Body of pancreas (tissue), 4 donors: Measurements from ENCODE around the gene PRDM16. TPM values are rescaled to one million over a fixed set of nuclear protein-coding genes. Genes with fewer than 3 reads are reported as not detected.

Experiments used
- ATAC-seq: fragments of 150-250 bp; one replicate; pipeline ENCODE4 v1.9.1; 2016
- DNase-seq, 4 donors: peaks; one replicate each; pipeline ENCODE4 v3.0.0-alpha.2; 2019
- H3K27ac ChIP-seq, 4 donors: fragments of 200-600 bp; sonication (generic); 1 replicate in 3 of 4; 2 replicates in 1 of 4; pipeline versions ENCODE4 v1.5.1 to v1.6.1; 2016 to 2019; ENCODE audit warnings: mild to moderate bottlenecking in 1 of 4, mixed read lengths in 1 of 4, moderate library complexity in 1 of 4
- H3K27me3 ChIP-seq, 2 donors: fragments of 200-600 bp; sonication (generic); one replicate each; pipeline ENCODE4 v1.6.0; 2016; ENCODE audit warnings: mild to moderate bottlenecking in 1 of 2
- H3K36me3 ChIP-seq, 2 donors: fragments of 200-600 bp; sonication (generic); replicated peaks in 1 of 2; 2 replicates each; pipeline ENCODE4 v1.5.1; 2016; ENCODE audit warnings: low read depth in 2 of 2; ENCODE audit not compliant: insufficient read depth in 1 of 2
- H3K4me1 ChIP-seq: fragments of 200-600 bp; sonication (generic); one replicate; pipeline ENCODE4 v1.6.0; 2016
- H3K4me3 ChIP-seq, 2 donors: fragments of 200-600 bp; sonication (generic); 1 replicate in 1 of 2; 2 replicates in 1 of 2; pipeline ENCODE4 v1.5.1; 2016 to 2019
- H3K9me3 ChIP-seq, 3 donors: fragments of 200-600 bp; sonication (generic); 1 replicate in 2 of 3; 2 replicates in 1 of 3; pipeline ENCODE4 v1.5.1; 2016
- CTCF ChIP-seq, 7 experiments: fragments of 450-650 bp in 4 of 7; fragments of 200-600 bp in 3 of 7; sonication (generic) in 3 of 7; IDR thresholded peaks; one replicate each; pipeline ENCODE4 v1.5.1; 2016 to 2019; ENCODE audit warnings: antibody characterized with exemption in 7 of 7
- POLR2A ChIP-seq, 3 donors: fragments of 450-650 bp; IDR thresholded peaks; one replicate each; pipeline ENCODE4 v1.6.1; 2016; ENCODE audit warnings: antibody characterized with exemption in 3 of 3, mild to moderate bottlenecking in 2 of 3
- WGBS, 2 donors: methylation state at CpG; one replicate each; pipeline ENCODE4 v1.1.5; 2017; 5-methylcytosine and 5-hydroxymethylcytosine counted together
- intact Hi-C: fragments of 100-400 bp; cut with DNase I; formaldehyde crosslinking; loops from one replicate; pipeline ENCODE4 v1.15.1; 2023
- total RNA-seq, 2 donors: library from RNA; depleted of rRNA; stranded (reverse); fragments of >200 nt; gene quantifications; one replicate each; pipeline ENCODE4 v1.1.0, GENCODE V29; 2016

Gene PRDM16
- total RNA-seq, 2 donors from 2014 or later, result 15.2 to 16.6 TPM

- H3K36me3 ChIP-seq, result no peaks in the 10 kb centered on the region
- peaks cover 86% of the 10 kb centered on the region for H3K4me1 ChIP-seq
- intact Hi-C loops, result no loop called here
- no peaks in the 10 kb centered on the region for H3K9me3 ChIP-seq
- 39 to 68% methylated on average over 8 to 13 of the region's 13 CpGs for WGBS, 2 donors
- peak; percentile 31 for ATAC-seq
- no peaks in the 10 kb centered on the region for H3K27me3 ChIP-seq
- DNase-seq, result peak; percentile 56 to 84 (median 71)
- H3K4me3 ChIP-seq, result no peak overlapping the region
- no peak for TF ChIP-seq CTCF (IDR thresholded peaks at IDR 0.05)
- TF ChIP-seq POLR2A (IDR thresholded peaks at IDR 0.05), result peak; percentile 36 to 57 (median 55)
- H3K27ac ChIP-seq, result peak overlapping the region; percentile 84 to 98 (median 94)
These were observed 5.3 kb downstream of the PRDM16 start for GRCh38 chr1:3074297-3074741.

- ATAC-seq, result no peak
- H3K4me3 ChIP-seq, result no peak overlapping the region
- peak overlapping the region; percentile 84 to 98 (median 94) for H3K27ac ChIP-seq
These were observed 5.8 kb downstream of the PRDM16 start for GRCh38 chr1:3074800-3075199.

GRCh38 chr1:3075666-3076362 is 6.8 kb downstream of the PRDM16 start:
- Histone ChIP-seq H3K4me1 (peaks cover 96% of the 10 kb centered on the region), H3K27me3 (no peaks in the 10 kb centered on the region), H3K9me3 (no peaks in the 10 kb centered on the region), H3K4me3 (no peak overlapping the region), H3K36me3 (no peaks in the 10 kb centered on the region), H3K27ac (peak overlapping the region; percentile 32 to 96 (median 72))
- TF ChIP-seq CTCF (IDR thresholded peaks at IDR 0.05), result no peak
- no peak for TF ChIP-seq POLR2A (IDR thresholded peaks at IDR 0.05)
- no peak for DNase-seq
- intact Hi-C loops, result no loop called here
- WGBS, 2 donors, result 78 to 91% methylated on average over 19 to 36 of the region's 36 CpGs
- ATAC-seq, result no peak

More at GRCh38 chr1:3074800-3075199, 5.8 kb downstream of the PRDM16 start:
- WGBS, 2 donors, result 17 to 32% methylated on average over 7 to 10 of the region's 12 CpGs
- peak; percentile 34 to 73 (median 47) for DNase-seq
- intact Hi-C loops, result no loop called here
- Histone ChIP-seq H3K36me3 (no peaks in the 10 kb centered on the region), H3K4me1 (peaks cover 91% of the 10 kb centered on the region), H3K9me3 (no peaks in the 10 kb centered on the region), H3K27me3 (no peaks in the 10 kb centered on the region)
- TF ChIP-seq CTCF (IDR thresholded peaks at IDR 0.05) (no peak), POLR2A (IDR thresholded peaks at IDR 0.05) (no peak)

- peak overlapping the region in 3 of 4 donors; percentile 32 to 96 (median 93) for H3K27ac ChIP-seq
- H3K4me3 ChIP-seq, result no peak overlapping the region
- no peaks in the 10 kb centered on the region for H3K36me3 ChIP-seq
- ATAC-seq (no peak), DNase-seq (no peak)
- H3K4me1 ChIP-seq, result peaks cover 90% of the 10 kb centered on the region
- no peaks in the 10 kb centered on the region for H3K9me3 ChIP-seq
- TF ChIP-seq POLR2A (IDR thresholded peaks at IDR 0.05) (no peak), CTCF (IDR thresholded peaks at IDR 0.05) (no peak)
- intact Hi-C loops, result no loop called here
- no peaks in the 10 kb centered on the region for H3K27me3 ChIP-seq
- 71 to 85% methylated on average over 10 to 11 of the region's 11 CpGs for WGBS, 2 donors
These were observed 7.3 kb downstream of the PRDM16 start for GRCh38 chr1:3076363-3076740.

- Histone ChIP-seq H3K27ac (peak overlapping the region in 1 of 4 donors; percentile 21), H3K4me1 (peaks cover 83% of the 10 kb centered on the region), H3K4me3 (no peak overlapping the region), H3K27me3 (no peaks in the 10 kb centered on the region), H3K9me3 (no peaks in the 10 kb centered on the region), H3K36me3 (no peaks in the 10 kb centered on the region)
- no peak for TF ChIP-seq CTCF (IDR thresholded peaks at IDR 0.05)
- TF ChIP-seq POLR2A (IDR thresholded peaks at IDR 0.05), result no peak
- DNase-seq (no peak), ATAC-seq (no peak)
- intact Hi-C loops, result no loop called here
- 85 to 98% methylated on average over 8 to 9 of the region's 9 CpGs for WGBS, 2 donors
These were observed 8.1 kb downstream of the PRDM16 start for GRCh38 chr1:3077081-3077480.
